ENCODE data around the gene TSEN54.
"Not testable (repeated sequence)": the region's sequence is repeated elsewhere in the genome, so short reads cannot be mapped to it uniquely, and the experiment has no call there.

TSEN54 gene

DNA sequence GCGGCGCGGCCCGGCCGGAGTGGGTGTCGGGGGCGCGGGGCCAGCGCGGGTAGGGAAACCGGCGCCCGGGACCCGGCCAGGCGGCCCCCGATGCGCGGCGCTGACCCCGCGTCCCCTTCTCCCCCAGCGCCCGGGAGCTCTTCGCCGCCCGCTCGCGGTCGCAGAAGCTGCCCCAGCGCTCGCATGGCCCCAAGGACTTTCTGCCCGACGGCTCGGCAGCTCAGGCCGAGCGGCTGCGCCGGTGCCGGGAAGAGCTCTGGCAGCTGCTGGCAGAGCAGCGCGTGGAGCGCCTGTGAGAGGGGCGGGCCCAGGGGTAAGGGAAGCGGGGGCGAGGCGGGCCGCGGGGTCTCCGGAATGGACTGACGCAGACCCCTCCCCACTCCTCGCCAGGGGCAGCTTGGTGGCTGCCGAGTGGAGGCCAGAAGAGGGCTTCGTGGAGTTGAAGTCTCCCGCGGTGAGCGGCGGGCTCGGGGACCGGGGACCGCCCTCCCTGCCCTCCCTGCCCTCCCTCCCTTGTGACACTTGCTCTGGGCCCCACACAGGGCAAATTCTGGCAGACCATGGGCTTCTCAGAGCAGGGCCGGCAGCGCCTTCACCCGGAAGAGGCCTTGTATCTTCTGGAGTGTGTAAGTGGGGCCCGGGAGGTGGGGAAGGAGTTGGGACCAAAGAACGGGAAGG lies 430 bp downstream of the TSEN54 start:
- Histone ChIP-seq H3K9me3 (no peaks in the 10 kb centered on the region), H3K4me3 (ENCODE audit: low read depth, low read length) (peak overlapping the region; percentile 88), H3K36me3 (peaks cover 7% of the 10 kb centered on the region), H3K4me1 (no peaks in the 10 kb centered on the region), H3K27me3 (no peaks in the 10 kb centered on the region)
- TF ChIP-seq, protein P1, sequence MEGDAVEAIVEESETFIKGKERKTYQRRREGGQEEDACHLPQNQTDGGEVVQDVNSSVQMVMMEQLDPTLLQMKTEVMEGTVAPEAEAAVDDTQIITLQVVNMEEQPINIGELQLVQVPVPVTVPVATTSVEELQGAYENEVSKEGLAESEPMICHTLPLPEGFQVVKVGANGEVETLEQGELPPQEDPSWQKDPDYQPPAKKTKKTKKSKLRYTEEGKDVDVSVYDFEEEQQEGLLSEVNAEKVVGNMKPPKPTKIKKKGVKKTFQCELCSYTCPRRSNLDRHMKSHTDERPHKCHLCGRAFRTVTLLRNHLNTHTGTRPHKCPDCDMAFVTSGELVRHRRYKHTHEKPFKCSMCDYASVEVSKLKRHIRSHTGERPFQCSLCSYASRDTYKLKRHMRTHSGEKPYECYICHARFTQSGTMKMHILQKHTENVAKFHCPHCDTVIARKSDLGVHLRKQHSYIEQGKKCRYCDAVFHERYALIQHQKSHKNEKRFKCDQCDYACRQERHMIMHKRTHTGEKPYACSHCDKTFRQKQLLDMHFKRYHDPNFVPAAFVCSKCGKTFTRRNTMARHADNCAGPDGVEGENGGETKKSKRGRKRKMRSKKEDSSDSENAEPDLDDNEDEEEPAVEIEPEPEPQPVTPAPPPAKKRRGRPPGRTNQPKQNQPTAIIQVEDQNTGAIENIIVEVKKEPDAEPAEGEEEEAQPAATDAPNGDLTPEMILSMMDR (IDR thresholded peaks at IDR 0.05; ENCODE audit: low read depth, low read length), result no peak
- DNase-seq, result peak; percentile 48

GRCh38 chr17:75517297-75517865 lies 1.1 kb downstream of the TSEN54 start:
- no peaks in the 10 kb centered on the region for H3K9me3 ChIP-seq
- no peaks in the 10 kb centered on the region for H3K4me1 ChIP-seq
- TF ChIP-seq, protein P1 (IDR thresholded peaks at IDR 0.05; ENCODE audit: low read depth, low read length), result no peak
- DNase-seq, result no peak
- no peaks in the 10 kb centered on the region for H3K27me3 ChIP-seq
- H3K4me3 ChIP-seq (ENCODE audit: low read depth, low read length), result peak overlapping the region; percentile 88
- peaks cover 7% of the 10 kb centered on the region for H3K36me3 ChIP-seq

DNA sequence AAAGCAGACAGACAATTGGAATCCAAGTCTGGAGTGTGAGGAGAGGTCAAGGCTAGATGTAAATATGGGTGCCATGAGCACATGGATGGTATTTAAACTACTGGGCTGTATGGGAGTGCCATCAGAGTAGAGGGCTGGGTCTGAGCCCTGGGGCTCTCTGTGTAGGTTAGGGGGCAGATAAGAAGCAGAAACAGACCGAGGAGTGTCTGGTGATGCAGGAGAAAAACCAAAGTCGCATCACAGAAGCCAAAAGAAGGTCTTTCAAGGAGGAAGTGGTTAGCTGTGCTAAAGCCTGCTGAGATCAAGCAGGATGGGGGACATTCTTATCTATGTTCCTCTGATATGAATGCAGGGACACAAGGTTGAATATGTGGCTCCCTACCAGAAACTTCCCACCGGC lies 1.9 kb downstream of the TSEN54 start:
- DNase-seq, result no peak
- Histone ChIP-seq H3K4me1 (no peaks in the 10 kb centered on the region), H3K9me3 (no peaks in the 10 kb centered on the region)

GRCh38 chr17:75518983-75519537 lies 2.7 kb downstream of the TSEN54 start:
- TF ChIP-seq, protein P1 (IDR thresholded peaks at IDR 0.05; ENCODE audit: low read depth, low read length), result no peak
- peaks cover 7% of the 10 kb centered on the region for H3K36me3 ChIP-seq

More for the DNA sequence above, 1.9 kb downstream of the TSEN54 start:
- Histone ChIP-seq H3K27me3 (no peaks in the 10 kb centered on the region), H3K4me3 (ENCODE audit: low read depth, low read length) (no peak overlapping the region), H3K36me3 (peaks cover 7% of the 10 kb centered on the region)
- TF ChIP-seq, protein P1 (IDR thresholded peaks at IDR 0.05; ENCODE audit: low read depth, low read length), result no peak

DNA sequence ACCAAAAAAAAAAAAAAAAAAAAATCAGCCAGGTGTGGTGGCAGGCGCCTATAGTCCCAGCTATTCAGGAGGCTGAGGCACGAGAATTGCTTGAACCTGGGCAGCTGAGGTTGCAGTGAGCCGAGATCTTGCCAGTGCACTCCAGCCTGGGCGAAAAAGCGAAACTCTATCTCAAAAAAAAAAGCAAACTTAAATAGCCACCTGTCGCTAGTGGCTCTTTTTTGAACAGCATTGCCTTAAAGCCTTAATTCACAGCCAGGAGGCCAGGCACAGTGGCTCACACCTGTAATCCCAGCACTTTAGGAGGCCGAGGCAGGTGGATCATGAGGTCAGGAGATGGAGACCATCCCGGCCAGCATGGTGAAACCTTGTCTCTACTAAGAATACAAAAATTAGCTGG lies 4.1 kb downstream of the TSEN54 start:
- DNase-seq; H3K36me3 ChIP-seq; H3K4me3 ChIP-seq (ENCODE audit: low read depth, low read length); H3K4me1 ChIP-seq; H3K9me3 ChIP-seq; H3K27me3 ChIP-seq: not testable (repeated sequence)

More at GRCh38 chr17:75518983-75519537, 2.7 kb downstream of the TSEN54 start:
- Histone ChIP-seq H3K27me3 (no peaks in the 10 kb centered on the region), H3K4me1 (no peaks in the 10 kb centered on the region), H3K9me3 (no peaks in the 10 kb centered on the region), H3K4me3 (ENCODE audit: low read depth, low read length) (no peak overlapping the region)
- DNase-seq, result no peak

DNA sequence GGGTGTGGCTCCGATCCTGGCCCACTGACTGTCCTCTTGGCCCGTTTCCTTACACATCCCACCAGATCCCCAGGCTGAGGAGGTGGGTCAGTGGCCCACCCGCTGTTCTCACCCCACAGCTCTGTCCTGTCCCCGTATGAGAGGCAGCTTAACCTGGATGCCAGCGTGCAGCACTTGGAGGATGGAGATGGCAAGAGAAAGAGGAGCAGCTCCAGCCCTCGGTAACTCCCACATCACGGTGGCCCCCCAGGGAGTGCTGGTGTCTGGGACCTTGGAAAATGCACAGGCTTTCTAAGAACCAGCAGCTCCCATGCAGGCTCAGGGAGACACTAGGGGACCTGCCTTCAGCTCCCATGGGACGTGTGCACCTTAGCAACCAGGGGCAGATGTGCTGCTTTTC lies 5.0 kb downstream of the TSEN54 start:
- peaks cover 7% of the 10 kb centered on the region for H3K36me3 ChIP-seq
- DNase-seq, result no peak
- H3K4me3 ChIP-seq (ENCODE audit: low read depth, low read length), result no peak overlapping the region
- TF ChIP-seq, protein P1 (IDR thresholded peaks at IDR 0.05; ENCODE audit: low read depth, low read length), result no peak
- H3K27me3 ChIP-seq, result peaks cover 7% of the 10 kb centered on the region
- H3K4me1 ChIP-seq, result no peaks in the 10 kb centered on the region
- H3K9me3 ChIP-seq, result no peaks in the 10 kb centered on the region

All from BE2C (cell line).